T-helper 2 cell treated with Interferon-gamma antibody and Interleukin-4, amounts not matched to agents 100 ng/mL and 5 ng/mL, for 36 hours (primary cell): ENCODE measurements around the gene DMBX1. TPM values are rescaled to one million over a fixed set of nuclear protein-coding genes. Genes with fewer than 3 reads are reported as not detected.

Experiments used
- intact Hi-C: fragments of 100-400 bp; cut with micrococcal nuclease; formaldehyde crosslinking; loops from one replicate; pipeline ENCODE4 v1.15.1; 2023
- total RNA-seq: library from RNA; stranded (reverse); gene quantifications from 2 replicates; pipeline ENCODE4 v1.2.3, GENCODE V29; 2022

Gene DMBX1
- 0.05 TPM in 1 of 2 replicates, not detected in the other for total RNA-seq

- intact Hi-C loops: loop anchor here (5.0 kb wide), 2 partner anchors 43 to 942 kb away; no protein-coding TSS in a partner anchor
Observed at GRCh38 chr1:46489638-46490405, at the start of gene DMBX1. Gene DMBX1, plus strand, starts transcription at chr1:46489836. Its CDS starts 17,175 bp downstream, at chr1:46507011.

GRCh38 chr1:46440478-46440877 is 49.2 kb upstream of the DMBX1 start:
- intact Hi-C loops: loop anchor here (10.0 kb wide), 1 partner anchor 284 kb away; no protein-coding TSS in a partner anchor

- intact Hi-C loops: loop anchor here (10.0 kb wide), 1 partner anchor 282 kb away; no protein-coding TSS in a partner anchor
Observed at GRCh38 chr1:46442317-46443161, 47.1 kb upstream of the DMBX1 start.

- intact Hi-C loops: loop anchor here (10.0 kb wide), 1 partner anchor 280 kb away; no protein-coding TSS in a partner anchor
Observed at GRCh38 chr1:46444466-46444865, 45.2 kb upstream of the DMBX1 start.

GRCh38 chr1:46445773-46446256 is 43.8 kb upstream of the DMBX1 start:
- intact Hi-C loops: loop anchor here (5.0 to 10.0 kb wide), 2 partner anchors 41 to 279 kb away; partner anchors contain the start of gene DMBX1

GRCh38 chr1:46446646-46447498 is 42.8 kb upstream of the DMBX1 start:
- intact Hi-C loops: loop anchor here (1.0 to 10.0 kb wide), 3 partner anchors 40 to 278 kb away; partner anchors contain the start of gene DMBX1

- intact Hi-C loops: loop anchor here (1.0 to 10.0 kb wide), 3 partner anchors 40 to 277 kb away; partner anchors contain the start of gene DMBX1
Observed at GRCh38 chr1:46447499-46448108, 42.0 kb upstream of the DMBX1 start.

GRCh38 chr1:46448109-46448911 is 41.3 kb upstream of the DMBX1 start:
- intact Hi-C loops: loop anchor here (5.0 to 10.0 kb wide), 2 partner anchors 39 to 276 kb away; partner anchors contain the start of gene DMBX1

GRCh38 chr1:46449223-46450159 is 40.1 kb upstream of the DMBX1 start:
- intact Hi-C loops: loop anchor here (5.0 to 10.0 kb wide), 2 partner anchors 38 to 275 kb away; partner anchors contain the start of gene DMBX1

GRCh38 chr1:46450160-46450517 is 39.5 kb upstream of the DMBX1 start:
- intact Hi-C loops: no loop called here

- intact Hi-C loops: no loop called here
Observed at GRCh38 chr1:46451948-46452930, 37.4 kb upstream of the DMBX1 start.

GRCh38 chr1:46452931-46453325 is 36.7 kb upstream of the DMBX1 start:
- intact Hi-C loops: no loop called here

- intact Hi-C loops: no loop called here
Observed at GRCh38 chr1:46453449-46453848, 36.2 kb upstream of the DMBX1 start.

GRCh38 chr1:46455951-46456350 is 33.7 kb upstream of the DMBX1 start:
- intact Hi-C loops: no loop called here

- intact Hi-C loops: no loop called here
Observed at GRCh38 chr1:46456411-46456963, 33.1 kb upstream of the DMBX1 start.

- intact Hi-C loops: no loop called here
Observed at GRCh38 chr1:46457178-46457577, 32.5 kb upstream of the DMBX1 start.

GRCh38 chr1:46458190-46458589 is 31.4 kb upstream of the DMBX1 start:
- intact Hi-C loops: no loop called here
